Glomerular visceral epithelial cell (primary cell): Measurements from ENCODE around the gene COX6A1.
"Not testable (repeated sequence)": the region's sequence is repeated elsewhere in the genome, so short reads cannot be mapped to it uniquely, and the experiment has no call there.

Experiments used
- DNase-seq: peaks from one replicate; pipeline ENCODE4 v3.0.0-alpha.2; 2016; ENCODE audit errors: extremely low spot score

COX6A1 gene

GRCh38 chr12:120468325-120468820 lies 30.5 kb downstream of the COX6A1 start:
- DNase-seq, result peak; percentile 53

- DNase-seq, result peak; percentile 26
Measured at GRCh38 chr12:120468821-120469449, 31.0 kb downstream of the COX6A1 start.

- DNase-seq, result peak; percentile 96
Measured at GRCh38 chr12:120469450-120470149, 31.7 kb downstream of the COX6A1 start, which contains the start of gene SRSF9. SRSF9 (minus strand) TSS chr12:120469748; CDS start chr12:120469609, 139 bp downstream.

GRCh38 chr12:120470150-120470784 lies 32.4 kb downstream of the COX6A1 start:
- peak; percentile 7 for DNase-seq

- no peak for DNase-seq
Measured at GRCh38 chr12:120472521-120472920, 34.6 kb downstream of the COX6A1 start.

GRCh38 chr12:120473807-120474615 lies 36.1 kb downstream of the COX6A1 start:
- DNase-seq, result no peak

- DNase-seq, result peak; percentile 78
Measured at GRCh38 chr12:120474616-120474960, 36.7 kb downstream of the COX6A1 start.

- DNase-seq, result no peak
Measured at GRCh38 chr12:120475643-120476042, 37.7 kb downstream of the COX6A1 start.

- DNase-seq, result no peak
Measured at GRCh38 chr12:120479458-120479857, 41.5 kb downstream of the COX6A1 start.

GRCh38 chr12:120480211-120480610 lies 42.3 kb downstream of the COX6A1 start:
- no peak for DNase-seq

- DNase-seq, result no peak
Measured at GRCh38 chr12:120481022-120481767, 43.3 kb downstream of the COX6A1 start.

- DNase-seq, result no peak
Measured at GRCh38 chr12:120483621-120484020, 45.7 kb downstream of the COX6A1 start.

GRCh38 chr12:120485961-120486881 lies 48.3 kb downstream of the COX6A1 start:
- no peak for DNase-seq

- not testable (repeated sequence) for DNase-seq
Measured at GRCh38 chr12:120487552-120487951, 49.6 kb downstream of the COX6A1 start.

GRCh38 chr12:120488057-120488640 lies 50.2 kb downstream of the COX6A1 start:
- no peak for DNase-seq

- DNase-seq, result no peak
Measured at GRCh38 chr12:120489018-120489417, 51.1 kb downstream of the COX6A1 start.

- no peak for DNase-seq
Measured at GRCh38 chr12:120490325-120490724, 52.4 kb downstream of the COX6A1 start.
